GM12872 (cell line): Measurements from ENCODE around the gene CYTH4.

Experiments used
- CTCF ChIP-seq: IDR thresholded peaks from 3 replicates; pipeline ENCODE4 v1.5.1; 2011; ENCODE audit warnings: low read depth, mild to moderate bottlenecking, low read length, moderate library complexity; ENCODE audit not compliant: insufficient read depth

CYTH4 gene

GRCh38 chr22:37305887-37306286 is 23.6 kb downstream of the CYTH4 start:
- TF ChIP-seq CTCF = no peak

- TF ChIP-seq CTCF = no peak
Measured at GRCh38 chr22:37306494-37306829, 24.2 kb downstream of the CYTH4 start.

- TF ChIP-seq CTCF = no peak
Measured at GRCh38 chr22:37308385-37309200, 26.3 kb downstream of the CYTH4 start.

- no peak for TF ChIP-seq CTCF
Measured at GRCh38 chr22:37309211-37310074, 27.1 kb downstream of the CYTH4 start.

GRCh38 chr22:37310075-37310606 is 27.8 kb downstream of the CYTH4 start:
- TF ChIP-seq CTCF = no peak

GRCh38 chr22:37310815-37311595 is 28.7 kb downstream of the CYTH4 start:
- no peak for TF ChIP-seq CTCF

- no peak for TF ChIP-seq CTCF
Measured at GRCh38 chr22:37311761-37312312, 29.5 kb downstream of the CYTH4 start.
